GM18505 (cell line): Measurements from ENCODE around the gene DCTN2.
"Not testable (repeated sequence)": the region's sequence is repeated elsewhere in the genome, so short reads cannot be mapped to it uniquely, and the experiment has no call there.

Source experiments
- ATAC-seq: cut with Tn5 transposase; IDR thresholded peaks from one replicate; pipeline ENCODE4 v1.9.1; 2021; ENCODE audit not compliant: unreplicated experiment
- POLR2A ChIP-seq: IDR thresholded peaks from 4 replicates; pipeline ENCODE4 v1.6.1; 2011; ENCODE audit warnings: borderline replicate concordance; ENCODE audit not compliant: insufficient read depth, insufficient read length; ENCODE audit errors: extremely low read depth

Gene DCTN2

GRCh38 chr12:57563358-57563757, 16.4 kb upstream of the DCTN2 start:
- no peak for TF ChIP-seq POLR2A
- ATAC-seq: no peak

GRCh38 chr12:57561117-57561516, 14.1 kb upstream of the DCTN2 start:
- ATAC-seq: not testable (repeated sequence)

GRCh38 chr12:57560516-57560915, 13.5 kb upstream of the DCTN2 start:
- ATAC-seq: no peak
- TF ChIP-seq POLR2A: no peak

- no peak for ATAC-seq
- no peak for TF ChIP-seq POLR2A
These were observed 11.9 kb upstream of the DCTN2 start for GRCh38 chr12:57558864-57559263.

GRCh38 chr12:57554897-57555296, 7.9 kb upstream of the DCTN2 start:
- TF ChIP-seq POLR2A: no peak
- ATAC-seq: no peak

- no peak for ATAC-seq
- no peak for TF ChIP-seq POLR2A
These were observed 7.5 kb upstream of the DCTN2 start for GRCh38 chr12:57554453-57554852.

- TF ChIP-seq POLR2A: no peak
- no peak for ATAC-seq
These were observed 6.6 kb upstream of the DCTN2 start for GRCh38 chr12:57553343-57554202.

- no peak for TF ChIP-seq POLR2A
- ATAC-seq: no peak
These were observed 5.9 kb upstream of the DCTN2 start for GRCh38 chr12:57552835-57553313.

GRCh38 chr12:57552306-57552651, 5.3 kb upstream of the DCTN2 start:
- no peak for ATAC-seq
- no peak for TF ChIP-seq POLR2A

GRCh38 chr12:57551637-57552305, 4.8 kb upstream of the DCTN2 start:
- no peak for TF ChIP-seq POLR2A
- no peak for ATAC-seq

GRCh38 chr12:57550641-57551549, 3.9 kb upstream of the DCTN2 start:
- ATAC-seq: no peak
- TF ChIP-seq POLR2A: no peak

GRCh38 chr12:57549909-57550640, 3.1 kb upstream of the DCTN2 start, which contains the start of gene KIF5A:
Gene KIF5A (plus strand): TSS chr12:57550044. CDS start chr12:57550272, 228 bp downstream.
- ATAC-seq: no peak
- no peak for TF ChIP-seq POLR2A
